IMR-90 (cell line): Measurements from ENCODE around the gene MICOS13. TPM values are rescaled to one million over a fixed set of nuclear protein-coding genes. Genes with fewer than 3 reads are reported as not detected.

Source experiments
- ATAC-seq: fragments of 200-7000 bp; cut with Tn5 transposase; 2 replicates; pipeline ENCODE4 v1.9.1; 2020; ENCODE audit warnings: low read depth, mild to moderate bottlenecking, moderate library complexity
- BruUV-seq: library from RNA; stranded (reverse); fragments of 400-500 nt; replicated peaks from 2 replicates; lab custom pipeline; 2021; lab: Mats Ljungman, UMichigan
- CTCF ChIA-PET: fragments of 300-600 bp; formaldehyde crosslinking; extraction: SDS; loops from one replicate; lab custom pipeline; 2021; ENCODE audit warnings: antibody characterized with exemption; lab: Yijun Ruan, JAX
- POLR2A ChIA-PET: fragments of 300-600 bp; sonication (Branson Sonifier 250); formaldehyde crosslinking; loops from one replicate; lab custom pipeline; 2022; ENCODE audit warnings: antibody characterized with exemption; ENCODE audit not compliant: unreplicated experiment; lab: Charles Lee
- DNase-seq: peaks from one replicate; pipeline ENCODE4 v3.0.0; 2013
- H2AFZ ChIP-seq: replicated peaks from 2 replicates; pipeline ENCODE3; 2013; ENCODE audit warnings: low read length, mild to moderate bottlenecking; ENCODE audit not compliant: poor library complexity
- H2AK5ac ChIP-seq: 2 replicates; pipeline ENCODE4 v1.6.1; 2013; ENCODE audit warnings: low read depth, low read length, inconsistent platforms
- H2AK9ac ChIP-seq: replicated peaks from 2 replicates; pipeline ENCODE3; 2013; ENCODE audit warnings: mild to moderate bottlenecking, low read depth, low read length, moderate library complexity; ENCODE audit not compliant: poor library complexity
- H2BK120ac ChIP-seq: 2 replicates; pipeline ENCODE4 v1.6.1; 2013; ENCODE audit warnings: low read depth, low read length, inconsistent platforms
- H2BK15ac ChIP-seq: 3 replicates; pipeline ENCODE4 v1.6.1; 2013; ENCODE audit warnings: low read depth, low read length, inconsistent platforms
- H2BK20ac ChIP-seq: 2 replicates; pipeline ENCODE4 v1.6.1; 2013; ENCODE audit warnings: low read depth, mild to moderate bottlenecking, inconsistent platforms, low read length, moderate library complexity
- H2BK5ac ChIP-seq: 2 replicates; pipeline ENCODE4 v1.6.1; 2013; ENCODE audit warnings: mild to moderate bottlenecking, low read depth, low read length, inconsistent platforms; ENCODE audit not compliant: poor library complexity, severe bottlenecking
- H3K14ac ChIP-seq: replicated peaks from 2 replicates; pipeline ENCODE4 v1.6.1; 2013; ENCODE audit warnings: low read depth, low read length, inconsistent platforms
- H3K18ac ChIP-seq: 2 replicates; pipeline ENCODE4 v1.6.1; 2013; ENCODE audit warnings: low read depth, low read length, control low read depth
- H3K23ac ChIP-seq: 2 replicates; pipeline ENCODE4 v1.6.1; 2013; ENCODE audit warnings: low read depth, low read length, inconsistent platforms
- H3K27ac ChIP-seq: 2 replicates; pipeline ENCODE4 v1.5.1; 2013; ENCODE audit warnings: mild to moderate bottlenecking, control low read depth, low read length; ENCODE audit not compliant: insufficient read depth
- H3K27me3 ChIP-seq: 2 replicates; pipeline ENCODE4 v1.6.1; 2013; ENCODE audit warnings: low read length; ENCODE audit not compliant: control insufficient read depth, insufficient read depth
- H3K36me3 ChIP-seq: 2 replicates; pipeline ENCODE4 v1.6.1; 2013; ENCODE audit warnings: low read length, mixed read lengths; ENCODE audit not compliant: control insufficient read depth, insufficient read depth
- H3K4ac ChIP-seq: 2 replicates; pipeline ENCODE4 v1.6.1; 2013; ENCODE audit warnings: low read depth, low read length, inconsistent platforms
- H3K4me1 ChIP-seq: 2 replicates; pipeline ENCODE4 v1.6.1; 2013; ENCODE audit warnings: low read length, mixed read lengths; ENCODE audit not compliant: control insufficient read depth, insufficient read depth
- H3K4me2 ChIP-seq: 2 replicates; pipeline ENCODE4 v1.6.1; 2013; ENCODE audit warnings: low read depth, mild to moderate bottlenecking, control low read depth, low read length, moderate library complexity
- H3K4me3 ChIP-seq: 2 replicates; pipeline ENCODE4 v1.5.1; 2013; ENCODE audit warnings: low read depth, mild to moderate bottlenecking, control low read depth, low read length, moderate library complexity; ENCODE audit not compliant: insufficient read depth
- H3K56ac ChIP-seq: 2 replicates; pipeline ENCODE4 v1.6.1; 2013; ENCODE audit warnings: low read length, inconsistent platforms; ENCODE audit not compliant: insufficient read depth; ENCODE audit errors: extremely low read depth
- H3K79me1 ChIP-seq, 2 experiments: 2 replicates each; pipeline ENCODE4 v1.6.1; 2013; ENCODE audit warnings: low read length in 2 of 2, inconsistent platforms in 1 of 2, low read depth in 1 of 2
- H3K9ac ChIP-seq: 2 replicates; pipeline ENCODE4 v1.6.1; 2013; ENCODE audit warnings: low read depth, low read length, control low read depth
- H3K9me1 ChIP-seq: 2 replicates; pipeline ENCODE4 v1.6.1; 2013; ENCODE audit warnings: low read length, inconsistent platforms; ENCODE audit not compliant: insufficient read depth
- H3K9me3 ChIP-seq: 2 replicates; pipeline ENCODE4 v1.6.1; 2013; ENCODE audit warnings: low read length; ENCODE audit not compliant: control insufficient read depth, insufficient read depth
- H4K20me1 ChIP-seq: 2 replicates; pipeline ENCODE4 v1.6.1; 2013; ENCODE audit warnings: low read length, inconsistent platforms; ENCODE audit not compliant: insufficient read depth
- H4K5ac ChIP-seq: 2 replicates; pipeline ENCODE4 v1.6.1; 2013; ENCODE audit warnings: mild to moderate bottlenecking, low read depth, low read length, control low read depth
- H4K8ac ChIP-seq, 2 experiments: 2 replicates each; pipeline ENCODE4 v1.6.1; 2013; ENCODE audit warnings: low read depth in 2 of 2, low read length in 2 of 2, control low read depth in 1 of 2, inconsistent platforms in 1 of 2
- H4K91ac ChIP-seq: 2 replicates; pipeline ENCODE4 v1.6.1; 2013; ENCODE audit warnings: low read depth, low read length, inconsistent platforms; ENCODE audit not compliant: insufficient read depth
- BHLHE40 ChIP-seq: fragments of 150-350 bp; IDR thresholded peaks from 2 replicates; pipeline ENCODE4 v1.6.1; 2016; ENCODE audit warnings: mild to moderate bottlenecking, low read depth, low read length
- CHD1 ChIP-seq: IDR thresholded peaks from 2 replicates; pipeline ENCODE4 v1.6.1; 2012; ENCODE audit warnings: low read depth, low read length, improper control_type of control experiment
- FOS ChIP-seq: fragments of 150-350 bp; IDR thresholded peaks from 2 replicates; pipeline ENCODE4 v1.6.1; 2016; ENCODE audit warnings: low read depth, low read length
- MAZ ChIP-seq: IDR thresholded peaks from 2 replicates; pipeline ENCODE4 v1.6.1; 2012; ENCODE audit warnings: low read depth, mild to moderate bottlenecking, low read length, improper control_type of control experiment, moderate library complexity, borderline replicate concordance
- MXI1 ChIP-seq: IDR thresholded peaks from 2 replicates; pipeline ENCODE4 v1.6.1; 2012; ENCODE audit warnings: low read depth, mild to moderate bottlenecking, low read length, moderate library complexity, borderline replicate concordance
- POLR2A ChIP-seq: IDR thresholded peaks from 2 replicates; pipeline ENCODE4 v1.6.1; 2012; ENCODE audit warnings: mild to moderate bottlenecking, low read depth, low read length
- RAD21 ChIP-seq: IDR thresholded peaks from 2 replicates; pipeline ENCODE4 v1.6.1; 2012; ENCODE audit warnings: low read length, improper control_type of control experiment
- RCOR1 ChIP-seq: IDR thresholded peaks from 2 replicates; pipeline ENCODE4 v1.6.1; 2012; ENCODE audit warnings: mild to moderate bottlenecking, low read length, improper control_type of control experiment; ENCODE audit not compliant: insufficient replicate concordance
- RFX5 ChIP-seq: IDR thresholded peaks from 2 replicates; pipeline ENCODE4 v1.8.0; 2012; ENCODE audit warnings: low read depth, mild to moderate bottlenecking, low read length, moderate library complexity
- SMC3 ChIP-seq: fragments of 150-350 bp; IDR thresholded peaks from 2 replicates; pipeline ENCODE4 v1.6.1; 2016; ENCODE audit warnings: low read depth, mild to moderate bottlenecking, antibody characterized with exemption, low read length, moderate library complexity
- WGBS, 2 experiments: methylation state at CpG; one replicate each; pipeline versions ENCODE4 v1.1.5 to v1.1.7; 2013; ENCODE audit warnings: missing lambda C conversion rate in 2 of 2; ENCODE audit not compliant: insufficient read length in 1 of 2; ENCODE audit errors: extremely low coverage in 2 of 2; 5-methylcytosine and 5-hydroxymethylcytosine counted together
- dilution Hi-C: fragments of 300-500 bp; cut with HindIII; formaldehyde crosslinking; loops from one replicate; pipeline ENCODE4 v1.14.3; 2018; ENCODE audit warnings: low sequenced_read_pairs; ENCODE audit not compliant: unreplicated experiment
- in situ Hi-C: fragments of 300-500 bp; cut with MboI; formaldehyde crosslinking; loops from 3 replicates; pipeline ENCODE4 v1.14.3; 2019; ENCODE audit warnings: low sequenced_read_pairs, inconsistent platforms, mixed read lengths
- intact Hi-C: fragments of 100-400 bp; cut with micrococcal nuclease; formaldehyde crosslinking; loops from 2 replicates; pipeline ENCODE4 v1.10.0; 2022
- polyA plus RNA-seq, 3 experiments: library from polyadenylated mRNA; depleted of rRNA; stranded (reverse); fragments of >200 nt; gene quantifications; 2 replicates each; pipeline ENCODE4 v1.2.3, GENCODE V29; 2012; ENCODE audit warnings: low replicate concordance in 1 of 3
- total RNA-seq: library from RNA; depleted of rRNA; stranded (reverse); fragments of >200 nt; gene quantifications from 2 replicates; pipeline ENCODE4 v1.2.3, GENCODE V29; 2012
- TF ChIP-seq, protein P1 (sequence below): fragments of 150-350 bp; IDR thresholded peaks from 2 replicates; pipeline ENCODE4 v1.6.1; 2017; ENCODE audit warnings: mild to moderate bottlenecking, antibody characterized with exemption, low read length, low read depth
- TF ChIP-seq, protein P2 (sequence below): fragments of 150-350 bp; IDR thresholded peaks from 2 replicates; pipeline ENCODE4 v1.6.1; 2016; ENCODE audit warnings: low read depth, mild to moderate bottlenecking, low read length, moderate library complexity, borderline replicate concordance

The MICOS13 gene
- total and polyA plus RNA-seq, 2 of the 4 experiments (the other 2 are of a cell fraction) = 14.5 to 48.9 TPM

DNA sequence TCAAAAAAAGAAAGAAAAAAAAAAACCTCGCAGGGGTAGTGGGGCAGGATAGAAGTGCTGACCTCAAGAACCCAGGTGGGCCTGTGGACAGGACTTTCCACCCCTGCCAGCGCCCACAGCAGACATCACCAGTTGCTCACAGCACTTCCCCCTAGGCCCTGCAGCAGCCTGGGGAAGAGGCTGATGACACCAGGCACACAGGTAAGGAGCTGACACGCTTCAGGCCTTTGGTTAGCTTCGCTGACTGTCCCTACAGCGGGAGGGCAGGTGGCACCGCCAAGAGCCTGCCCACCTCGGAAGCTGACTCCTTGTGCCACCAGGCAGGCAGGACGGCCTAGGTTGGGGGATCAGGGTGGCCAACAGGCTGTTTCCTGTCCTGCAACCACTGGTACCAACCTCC, 30.7 kb upstream of the MICOS13 start:
- 0 out of 2 replicates have a peak, but pooled peaks cover 4% of the 10 kb centered on the region for H3K9me1 ChIP-seq
- in situ Hi-C loops = no loop called here
- TF ChIP-seq BHLHE40 = no peak
- TF ChIP-seq, protein P1, sequence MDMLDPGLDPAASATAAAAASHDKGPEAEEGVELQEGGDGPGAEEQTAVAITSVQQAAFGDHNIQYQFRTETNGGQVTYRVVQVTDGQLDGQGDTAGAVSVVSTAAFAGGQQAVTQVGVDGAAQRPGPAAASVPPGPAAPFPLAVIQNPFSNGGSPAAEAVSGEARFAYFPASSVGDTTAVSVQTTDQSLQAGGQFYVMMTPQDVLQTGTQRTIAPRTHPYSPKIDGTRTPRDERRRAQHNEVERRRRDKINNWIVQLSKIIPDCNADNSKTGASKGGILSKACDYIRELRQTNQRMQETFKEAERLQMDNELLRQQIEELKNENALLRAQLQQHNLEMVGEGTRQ = no peak
- TF ChIP-seq MAZ = no peak
- TF ChIP-seq SMC3 = no peak
- TF ChIP-seq CHD1 = no peak
- no peak for TF ChIP-seq FOS
- TF ChIP-seq RAD21 = no peak
- no peak for TF ChIP-seq POLR2A
- TF ChIP-seq MXI1 = no peak
- TF ChIP-seq, protein P2, sequence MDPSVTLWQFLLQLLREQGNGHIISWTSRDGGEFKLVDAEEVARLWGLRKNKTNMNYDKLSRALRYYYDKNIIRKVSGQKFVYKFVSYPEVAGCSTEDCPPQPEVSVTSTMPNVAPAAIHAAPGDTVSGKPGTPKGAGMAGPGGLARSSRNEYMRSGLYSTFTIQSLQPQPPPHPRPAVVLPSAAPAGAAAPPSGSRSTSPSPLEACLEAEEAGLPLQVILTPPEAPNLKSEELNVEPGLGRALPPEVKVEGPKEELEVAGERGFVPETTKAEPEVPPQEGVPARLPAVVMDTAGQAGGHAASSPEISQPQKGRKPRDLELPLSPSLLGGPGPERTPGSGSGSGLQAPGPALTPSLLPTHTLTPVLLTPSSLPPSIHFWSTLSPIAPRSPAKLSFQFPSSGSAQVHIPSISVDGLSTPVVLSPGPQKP = no peak
- no peak for TF ChIP-seq RCOR1
- no peak for TF ChIP-seq RFX5
- peaks cover 44% of the 10 kb centered on the region for H4K20me1 ChIP-seq
- H2AFZ ChIP-seq = peak overlapping the region; percentile 51
- no peak overlapping the region for H3K18ac ChIP-seq
- no peak overlapping the region for H2BK120ac ChIP-seq
- no peaks in the 10 kb centered on the region for H3K4me1 ChIP-seq
- no peak overlapping the region for H3K4me3 ChIP-seq
- no peak overlapping the region for H2AK5ac ChIP-seq
- no peak overlapping the region for H2BK5ac ChIP-seq
- ATAC-seq (no peak), DNase-seq (no peak)
- no peak overlapping the region for H3K23ac ChIP-seq
- H3K4me2 ChIP-seq = no peak overlapping the region
- ChIA-PET CTCF (no interaction called here), POLR2A (no interaction called here)
- H2AK9ac ChIP-seq = peak overlapping the region; percentile 28
- no peak overlapping the region for H3K4ac ChIP-seq
- H2BK20ac ChIP-seq = no peak overlapping the region
- no peaks in the 10 kb centered on the region for H3K9me3 ChIP-seq
- 95% methylated on average over 5 of the region's 8 CpGs; no CpG with 5 or more reads in 1 of the 2 experiments for WGBS, 2 experiments
- H3K14ac ChIP-seq = no peak overlapping the region
- peaks cover 13 to 54% of the 10 kb centered on the region in 2 experiments for H3K79me1 ChIP-seq
- H3K56ac ChIP-seq = no peak overlapping the region
- intact Hi-C loops = no loop called here
- H2BK15ac ChIP-seq = no peak overlapping the region
- no peak overlapping the region for H4K8ac ChIP-seq
- H3K27me3 ChIP-seq = no peaks in the 10 kb centered on the region
- H3K9ac ChIP-seq = no peak overlapping the region
- no peak overlapping the region for H4K91ac ChIP-seq
- no peak overlapping the region for H3K27ac ChIP-seq
- dilution Hi-C loops = no loop called here
- peaks cover 66% of the 10 kb centered on the region for H3K36me3 ChIP-seq
- H4K5ac ChIP-seq = no peak overlapping the region
- no TSS peak for BruUV-seq
